Measurements from ENCODE around the gene PFDN4. TPM values are rescaled to one million over a fixed set of nuclear protein-coding genes. Genes with fewer than 3 reads are reported as not detected.
"Not testable (repeated sequence)": the region's sequence is repeated elsewhere in the genome, so short reads cannot be mapped to it uniquely, and the experiment has no call there.

The PFDN4 gene
- total and polyA plus RNA-seq, 2 of the 13 experiments (the other 11 are each of a cell fraction or from before 2014, with no cell fraction given): 59.8 to 227 TPM

- Histone ChIP-seq H3K79me2 (ENCODE audit: insufficient read depth, low read length) (no peaks in the 10 kb centered on the region), H3K4me1 (ENCODE audit: insufficient read depth, low read length) (no peaks in the 10 kb centered on the region), H3K9me3 (ENCODE audit: low read length) (no peaks in the 10 kb centered on the region), H3K27me3 (ENCODE audit: control insufficient read depth in 1 of 2, insufficient read depth in 2 of 2, low read length in 2 of 2) (no peaks in the 10 kb centered on the region), H2AFZ (ENCODE audit: low read length) (no peak overlapping the region), H3K36me3 (replicated peaks in 1 of 2; ENCODE audit: control insufficient read depth in 1 of 2, insufficient read depth in 2 of 2, low read length in 2 of 2) (no peaks in the 10 kb centered on the region), H3K4me2 (ENCODE audit: low read depth, low read length) (no peak overlapping the region), H4K20me1 (ENCODE audit: insufficient read depth, low read length) (no peaks in the 10 kb centered on the region), H3K9ac (ENCODE audit: insufficient read depth, low read depth, low read length) (no peak overlapping the region), H3K4me3 (replicated peaks in 1 of 3; ENCODE audit: insufficient read depth in 1 of 3, low read depth in 2 of 3, low read length in 3 of 3) (no peak overlapping the region), H3K27ac (ENCODE audit: extremely low read length, insufficient read depth, low read length) (no peak overlapping the region)
- ChIA-PET POLR2A (no interaction called here), CTCF (ENCODE audit: low intra/inter-chr PET ratio, low total read pairs) (no interaction called here)
- DNase-seq (ENCODE audit: low spot score) (no peak), ATAC-seq (no peak), FAIRE-seq (no peak)
- TF ChIP-seq ZNF792 (CRISPR knock-in tag; IDR thresholded peaks at IDR 0.05): no peak
- peak; percentile 43 for TF ChIP-seq CREB1 (IDR thresholded peaks at IDR 0.05)
- no peak for TF ChIP-seq CREB1 (CRISPR knock-in tag; IDR thresholded peaks at IDR 0.05)
- BruUV-seq (replicated peaks): no TSS peak
- 2% methylated on average over 4 of the region's 4 CpGs for WGBS (ENCODE audit: low lambda C conversion rate)
- intact Hi-C loops (cut with micrococcal nuclease; ENCODE audit: unreplicated experiment): no loop called here
- in situ Hi-C loops (cut with HindIII; ENCODE audit: extremely low pct_ligation_motif_present, low pct_unique_long_range_greater_than_20kb): no loop called here
These were observed 36.2 kb downstream of the PFDN4 start for GRCh38 chr20:54244113-54244512.

- in situ Hi-C loops (cut with HindIII; ENCODE audit: extremely low pct_ligation_motif_present, low pct_unique_long_range_greater_than_20kb); intact Hi-C loops (cut with micrococcal nuclease; ENCODE audit: unreplicated experiment); H3K36me3 ChIP-seq (replicated peaks in 1 of 2; ENCODE audit: control insufficient read depth in 1 of 2, insufficient read depth in 2 of 2, low read length in 2 of 2); H3K9me3 ChIP-seq (ENCODE audit: low read length); H3K27me3 ChIP-seq (ENCODE audit: control insufficient read depth in 1 of 2, insufficient read depth in 2 of 2, low read length in 2 of 2); BruUV-seq (replicated peaks); H4K20me1 ChIP-seq (ENCODE audit: insufficient read depth, low read length); H2AFZ ChIP-seq (ENCODE audit: low read length); H3K4me3 ChIP-seq (replicated peaks in 1 of 3; ENCODE audit: insufficient read depth in 1 of 3, low read depth in 2 of 3, low read length in 3 of 3); ATAC-seq; H3K79me2 ChIP-seq (ENCODE audit: insufficient read depth, low read length); H3K27ac ChIP-seq (ENCODE audit: extremely low read length, insufficient read depth, low read length); H3K4me2 ChIP-seq (ENCODE audit: low read depth, low read length); H3K4me1 ChIP-seq (ENCODE audit: insufficient read depth, low read length); H3K9ac ChIP-seq (ENCODE audit: insufficient read depth, low read depth, low read length); FAIRE-seq; CTCF ChIA-PET (ENCODE audit: low intra/inter-chr PET ratio, low total read pairs); POLR2A ChIA-PET; DNase-seq (ENCODE audit: low spot score): not testable (repeated sequence)
- WGBS (ENCODE audit: low lambda C conversion rate): 22% methylated on average over 4 of the region's 4 CpGs
These were observed 40.8 kb downstream of the PFDN4 start for GRCh38 chr20:54248705-54249104.

GRCh38 chr20:54250691-54251090 is 42.8 kb downstream of the PFDN4 start:
- H3K4me3 ChIP-seq (replicated peaks in 1 of 3; ENCODE audit: insufficient read depth in 1 of 3, low read depth in 2 of 3, low read length in 3 of 3): no peak overlapping the region
- in situ Hi-C loops (cut with HindIII; ENCODE audit: extremely low pct_ligation_motif_present, low pct_unique_long_range_greater_than_20kb): no loop called here
- H3K79me2 ChIP-seq (ENCODE audit: insufficient read depth, low read length): no peaks in the 10 kb centered on the region
- H3K27ac ChIP-seq (ENCODE audit: extremely low read length, insufficient read depth, low read length): no peak overlapping the region
- no peaks in the 10 kb centered on the region for H3K4me1 ChIP-seq (ENCODE audit: insufficient read depth, low read length)
- BruUV-seq (replicated peaks): no TSS peak
- CTCF ChIA-PET (ENCODE audit: low intra/inter-chr PET ratio, low total read pairs): no interaction called here
- no peak overlapping the region for H2AFZ ChIP-seq (ENCODE audit: low read length)
- DNase-seq (ENCODE audit: low spot score) (no peak), ATAC-seq (no peak), FAIRE-seq (no peak)
- POLR2A ChIA-PET: no interaction called here
- no peak overlapping the region for H3K9ac ChIP-seq (ENCODE audit: insufficient read depth, low read depth, low read length)
- H3K36me3 ChIP-seq (replicated peaks in 1 of 2; ENCODE audit: control insufficient read depth in 1 of 2, insufficient read depth in 2 of 2, low read length in 2 of 2): no peaks in the 10 kb centered on the region
- intact Hi-C loops (cut with micrococcal nuclease; ENCODE audit: unreplicated experiment): no loop called here
- H3K4me2 ChIP-seq (ENCODE audit: low read depth, low read length): no peak overlapping the region
- 65% methylated on average over 10 of the region's 10 CpGs for WGBS (ENCODE audit: low lambda C conversion rate)
- no peaks in the 10 kb centered on the region for H4K20me1 ChIP-seq (ENCODE audit: insufficient read depth, low read length)
- H3K27me3 ChIP-seq (ENCODE audit: control insufficient read depth in 1 of 2, insufficient read depth in 2 of 2, low read length in 2 of 2): no peaks in the 10 kb centered on the region
- no peaks in the 10 kb centered on the region for H3K9me3 ChIP-seq (ENCODE audit: low read length)
- TF ChIP-seq CCAR2 (optimal IDR thresholded peaks at IDR 0.05; ENCODE audit: low read depth, low read length) (no peak), TFE3 (CRISPR knock-in tag; IDR thresholded peaks at IDR 0.05) (no peak), ZNF451 (CRISPR knock-in tag; IDR thresholded peaks at IDR 0.05) (no peak), ZNF251 (CRISPR knock-in tag; IDR thresholded peaks at IDR 0.05) (no peak), DRAP1 (CRISPR knock-in tag; IDR thresholded peaks at IDR 0.05) (no peak), ZNF547 (CRISPR knock-in tag; IDR thresholded peaks at IDR 0.05) (no peak), RAD51 (IDR thresholded peaks at IDR 0.05; ENCODE audit: borderline replicate concordance) (no peak), ATF7 (IDR thresholded peaks at IDR 0.05) (no peak), ATF7 (CRISPR knock-in tag; IDR thresholded peaks at IDR 0.05) (no peak)
